K562 (cell line): Measurements from ENCODE around the gene RAP1GDS1. TPM values are rescaled to one million over a fixed set of nuclear protein-coding genes. Genes with fewer than 3 reads are reported as not detected.

Experiments used
- ATAC-seq: fragments of 200-7000 bp; cut with Tn5 transposase; 3 replicates; pipeline ENCODE4 v1.9.1; 2020; ENCODE audit warnings: moderate library complexity
- BruUV-seq: library from RNA; stranded (reverse); fragments of 400-500 nt; replicated peaks from 2 replicates; lab custom pipeline; 2021; lab: Mats Ljungman, UMichigan
- CTCF ChIA-PET: fragments of 300-600 bp; formaldehyde crosslinking; extraction: SDS; loops from one replicate; lab custom pipeline; 2021; ENCODE audit warnings: low intra/inter-chr PET ratio; lab: Yijun Ruan, JAX
- POLR2A ChIA-PET: fragments of 300-600, 350-650 bp; sonication (Branson Sonifier 250); formaldehyde crosslinking; extraction: SDS; loops from one replicate; lab custom pipeline; 2021; ENCODE audit warnings: antibody characterized with exemption, inconsistent platforms; lab: Yijun Ruan, JAX
- DNase-seq, 4 experiments: peaks; one replicate each; pipeline versions ENCODE4 v3.0.0 to v3.0.0-alpha.2; 2011 to 2018; ENCODE audit warnings: low spot score in 3 of 4, mixed read lengths in 3 of 4; ENCODE audit errors: extremely low read depth in 1 of 4
- FAIRE-seq: peaks from 2 replicates; lab custom pipeline; 2011; peaks lifted over from hg19 to GRCh38; lab: Jason Lieb, UNC
- H2AFZ ChIP-seq: 2 replicates; pipeline ENCODE4 v1.6.0; 2011; ENCODE audit warnings: low read depth, low read length, control low read depth, inconsistent platforms
- H3K27ac ChIP-seq: fragments of 200-600 bp; 3 replicates; pipeline ENCODE4 v1.8.0; 2011; ENCODE audit warnings: low read depth, mild to moderate bottlenecking, control low read depth, inconsistent platforms, low read length, moderate library complexity, mixed read lengths; ENCODE audit errors: extremely low read depth
- H3K27me3 ChIP-seq, 2 experiments: fragments of 300-600 bp in 1 of 2; 2 replicates in 1 of 2; 3 replicates in 1 of 2; pipeline versions ENCODE4 v1.6.0 to v1.8.0; 2011; ENCODE audit warnings: inconsistent platforms in 2 of 2, low read length in 2 of 2, mild to moderate bottlenecking in 1 of 2, mixed read lengths in 1 of 2, moderate library complexity in 1 of 2; ENCODE audit not compliant: control insufficient read depth in 2 of 2, insufficient read depth in 2 of 2
- H3K36me3 ChIP-seq: fragments of 300-600 bp; 3 replicates; pipeline ENCODE4 v1.8.0; 2011; ENCODE audit warnings: mild to moderate bottlenecking, low read length, inconsistent platforms; ENCODE audit not compliant: control insufficient read depth, insufficient read depth
- H3K4me1 ChIP-seq, 2 experiments: fragments of 200-600 bp in 1 of 2; replicated peaks in 1 of 2; 2 replicates in 1 of 2; 3 replicates in 1 of 2; pipeline versions ENCODE4 v1.5.1 to v1.8.0; 2011; ENCODE audit warnings: inconsistent platforms in 2 of 2, low read length in 2 of 2, mild to moderate bottlenecking in 1 of 2, mixed read lengths in 1 of 2, moderate library complexity in 1 of 2; ENCODE audit not compliant: control insufficient read depth in 2 of 2, insufficient read depth in 2 of 2
- H3K4me2 ChIP-seq: 2 replicates; pipeline ENCODE4 v1.6.1; 2011; ENCODE audit warnings: low read length, control low read depth, inconsistent platforms, mixed read lengths; ENCODE audit not compliant: insufficient read depth
- H3K4me3 ChIP-seq: fragments of 200-600 bp; sonication (generic), shearing (Covaris generic); 2 replicates; pipeline ENCODE4 v1.5.1; 2016; ENCODE audit warnings: control low read depth, inconsistent platforms
- H3K79me2 ChIP-seq: fragments of 200-600 bp; 3 replicates; pipeline ENCODE4 v1.8.0; 2011; ENCODE audit warnings: low read length, inconsistent platforms; ENCODE audit not compliant: control insufficient read depth, insufficient read depth
- H3K9ac ChIP-seq, 2 experiments: 2 replicates each; pipeline versions ENCODE4 v1.6.0 to v1.6.1; 2011; ENCODE audit warnings: low read depth in 2 of 2, low read length in 2 of 2, control low read depth in 1 of 2, inconsistent platforms in 1 of 2, mild to moderate bottlenecking in 1 of 2, mixed read lengths in 1 of 2; ENCODE audit not compliant: insufficient read depth in 1 of 2
- H3K9me1 ChIP-seq: one replicate; pipeline ENCODE4 v1.6.0; 2011; ENCODE audit warnings: inconsistent platforms, mild to moderate bottlenecking, low read length, moderate library complexity; ENCODE audit not compliant: control insufficient read depth, insufficient read depth
- H3K9me3 ChIP-seq: replicated peaks from 2 replicates; pipeline ENCODE4 v1.5.1; 2011; ENCODE audit warnings: low read depth, low read length, inconsistent platforms; ENCODE audit not compliant: control insufficient read depth, insufficient read depth
- H4K20me1 ChIP-seq: replicated peaks from 2 replicates; pipeline ENCODE4 v1.6.1; 2011; ENCODE audit warnings: low read length, inconsistent platforms, mixed read lengths; ENCODE audit not compliant: control insufficient read depth, insufficient read depth
- CTCFL ChIP-seq: IDR thresholded peaks from 2 replicates; pipeline ENCODE4 v1.6.1; 2011; ENCODE audit warnings: borderline replicate concordance, low read depth, mild to moderate bottlenecking, moderate library complexity, low read length; ENCODE audit not compliant: insufficient read depth, poor library complexity, severe bottlenecking
- MTF1 ChIP-seq: fragments of 250-450 bp; sonication (Bioruptor Pico); IDR thresholded peaks from 2 replicates; pipeline ENCODE4 v1.9.0; 2021; ENCODE audit warnings: moderate library complexity, mild to moderate bottlenecking, inconsistent platforms, borderline replicate concordance
- NEUROD1 ChIP-seq: fragments of 150-350 bp; IDR thresholded peaks from 2 replicates; pipeline ENCODE4 v1.6.1; 2014; ENCODE audit warnings: borderline replicate concordance, low read length, low read depth; ENCODE audit not compliant: partially characterized antibody
- NRF1 ChIP-seq, 2 experiments: fragments of 450-650 bp; IDR thresholded peaks in 1 of 2; conservative IDR thresholded peaks in 1 of 2; 2 replicates each; pipeline ENCODE4 v1.6.1; 2014; ENCODE audit warnings: mild to moderate bottlenecking in 2 of 2
- SIRT6 ChIP-seq: IDR thresholded peaks from one replicate; pipeline ENCODE4 v1.6.1; 2012; ENCODE audit warnings: low read depth, mild to moderate bottlenecking, control low read depth, inconsistent platforms, low read length, moderate library complexity
- SIX5 ChIP-seq, 2 experiments: IDR thresholded peaks; 2 replicates each; pipeline ENCODE4 v1.6.1; 2011; ENCODE audit warnings: low read length in 2 of 2, borderline replicate concordance in 1 of 2, low read depth in 1 of 2, mild to moderate bottlenecking in 1 of 2, moderate library complexity in 1 of 2; ENCODE audit not compliant: insufficient read depth in 1 of 2
- TAL1 ChIP-seq: fragments of 450-650 bp; IDR thresholded peaks from 2 replicates; pipeline ENCODE4 v1.6.1; 2016; ENCODE audit warnings: mild to moderate bottlenecking
- USF1 ChIP-seq: sonication (generic); formaldehyde crosslinking; IDR thresholded peaks from 2 replicates; pipeline ENCODE4 v1.9.0; 2022; ENCODE audit warnings: mild to moderate bottlenecking, missing genetic modification reagents
- XRCC3 ChIP-seq: fragments of 450-650 bp; IDR thresholded peaks from 2 replicates; pipeline ENCODE4 v1.6.1; 2017; ENCODE audit warnings: mild to moderate bottlenecking, moderate library complexity
- XRCC5 ChIP-seq: fragments of 200-400 bp; formaldehyde crosslinking; IDR thresholded peaks from 2 replicates; pipeline ENCODE4 v1.6.1; 2017; ENCODE audit warnings: low read depth, mild to moderate bottlenecking, low read length
- ZBTB12 ChIP-seq: fragments of 250-450 bp; sonication (Bioruptor Pico); IDR thresholded peaks from 2 replicates; pipeline ENCODE4 v1.4.0; 2020
- ZBTB26 ChIP-seq: fragments of 450-650 bp; formaldehyde crosslinking; IDR thresholded peaks from 2 replicates; pipeline ENCODE4 v1.4.0; 2022; ENCODE audit warnings: missing genetic modification characterization
- ZFP91 ChIP-seq: sonication (generic); formaldehyde crosslinking; IDR thresholded peaks from 2 replicates; pipeline ENCODE4 v1.8.0; 2022; ENCODE audit warnings: mild to moderate bottlenecking, missing genetic modification reagents
- ZKSCAN1 ChIP-seq: fragments of 150-350 bp; IDR thresholded peaks from 2 replicates; pipeline ENCODE4 v1.6.1; 2016; ENCODE audit warnings: low read depth, low read length
- ZNF699 ChIP-seq: fragments of 250-450 bp; sonication (Bioruptor Pico); IDR thresholded peaks from 2 replicates; pipeline ENCODE4 v1.8.0; 2021; ENCODE audit warnings: mild to moderate bottlenecking, moderate library complexity; ENCODE audit not compliant: insufficient replicate concordance
- ZNF830 ChIP-seq: fragments of 250-450 bp; sonication (Bioruptor Pico); IDR thresholded peaks from 2 replicates; pipeline ENCODE4 v1.5.0; 2021; ENCODE audit warnings: mild to moderate bottlenecking
- WGBS: fragments of 100-300 bp; shearing (Covaris generic); methylation state at CpG from one replicate; pipeline ENCODE4 v1.1.6; 2016; ENCODE audit warnings: low coverage, mixed read lengths; ENCODE audit not compliant: insufficient coverage; ENCODE audit errors: missing lambda C conversion rate; 5-methylcytosine and 5-hydroxymethylcytosine counted together
- in situ Hi-C: fragments of 300-500 bp; cut with MboI; formaldehyde crosslinking; loops from 4 replicates; pipeline ENCODE4 v1.15.0; 2018; ENCODE audit warnings: inconsistent platforms, mixed read lengths
- intact Hi-C: fragments of 100-400 bp; cut with micrococcal nuclease; formaldehyde crosslinking; loops from 2 replicates; pipeline ENCODE4 v1.14.2; 2022
- polyA plus RNA-seq, 8 experiments: library from polyadenylated mRNA; depleted of rRNA in 4 of 8; stranded (reverse) in 5 of 8; unstranded in 3 of 8; fragments of >200 nt; fragmentation: Nextera tagmentation in 2 of 8; fragmentation: Illumina TruSeq in 1 of 8; extraction: Ambion mirVana in 2 of 8; extraction: Trizol in 1 of 8; gene quantifications; 2 replicates each; pipeline versions ENCODE4 v1.2.1 to v1.2.3, GENCODE V29; 2011 to 2014; ENCODE audit warnings: inconsistent platforms in 1 of 8, missing spikeins in 1 of 8
- total RNA-seq, 7 experiments: library from RNA; depleted of rRNA in 6 of 7; stranded (reverse); fragments of >200 nt in 6 of 7; fragmentation: Illumina TruSeq in 2 of 7; extraction: Trizol in 2 of 7; gene quantifications; 2 replicates each; pipeline versions ENCODE4 v1.2.1 to v1.2.3, GENCODE V29; 2011 to 2021; ENCODE audit warnings: low replicate concordance in 1 of 7

Gene RAP1GDS1
- total and polyA plus RNA-seq, 9 of the 15 experiments (the other 6 are each of a cell fraction or from before 2014, with no cell fraction given): 27.2 to 55.6 (median 31.5) TPM

- Histone ChIP-seq H3K36me3 (peaks cover 10% of the 10 kb centered on the region; the same call in 1 of the 3 replicates), H2AFZ (no peak overlapping the region), H3K9me1 (no peaks in the 10 kb centered on the region), H3K27me3 (no peaks in the 10 kb centered on the region), H3K4me1 (no peaks in the 10 kb centered on the region), H3K9me3 (no peaks in the 10 kb centered on the region), H3K4me2 (no peak overlapping the region), H3K4me3 (no peak overlapping the region), H3K27ac (no peak overlapping the region), H3K9ac (no peak overlapping the region), H4K20me1 (no peaks in the 10 kb centered on the region), H3K79me2 (no peaks in the 10 kb centered on the region)
- intact Hi-C loops (no loop called here), in situ Hi-C loops (no loop called here)
- ChIA-PET POLR2A (no interaction called here), CTCF (no interaction called here)
- FAIRE-seq: no peak
- DNase-seq: no peak
- no peak for ATAC-seq
- BruUV-seq: no TSS peak
- 81% methylated on average over 6 of the region's 6 CpGs for WGBS
- TF ChIP-seq ZNF699 (CRISPR knock-in tag) (no peak), ZBTB12 (CRISPR knock-in tag) (no peak), XRCC5 (no peak), ZNF830 (CRISPR knock-in tag) (no peak), CTCFL (no peak), NEUROD1 (no peak), ZKSCAN1 (no peak), SIX5 (IDR thresholded peaks at IDR 0.05; ENCODE audit: borderline replicate concordance in 1 of 2, insufficient read depth in 1 of 2, low read depth in 1 of 2, low read length in 2 of 2) (no peak), ZBTB26 (no peak), NRF1 (conservative IDR thresholded peaks at IDR 0.05 in 1 of 2, IDR thresholded peaks at IDR 0.05 in 1 of 2) (no peak), TAL1 (no peak), SIRT6 (no peak), MTF1 (CRISPR knock-in tag) (no peak), ZFP91 (no peak), USF1 (CRISPR knock-in tag) (no peak), XRCC3 (no peak)
These were observed 173.6 kb downstream of the RAP1GDS1 start for GRCh38 chr4:98434816-98435215.
